Mesenchymal stem cell (in vitro differentiated cells and primary cell): Measurements from ENCODE around the gene WDR81.
A peak's percentile ranks its signal among the peaks of the same experiment; 100 is the strongest.
"Not testable (repeated sequence)": the region's sequence is repeated elsewhere in the genome, so short reads cannot be mapped to it uniquely, and the experiment has no call there.

ENCODE experiments used
- DNase-seq: peaks from one replicate; pipeline ENCODE4 v3.0.0-alpha.2; 2013
- H2AFZ ChIP-seq: one replicate; pipeline ENCODE4 v1.6.1; 2013; ENCODE audit warnings: low read depth, mild to moderate bottlenecking, control low read depth, inconsistent platforms, low read length, moderate library complexity
- H2AK5ac ChIP-seq: 2 replicates; pipeline ENCODE4 v1.6.1; 2013; ENCODE audit warnings: low read length, moderate library complexity, mild to moderate bottlenecking, inconsistent platforms; ENCODE audit not compliant: severe bottlenecking
- H2BK120ac ChIP-seq: one replicate; pipeline ENCODE4 v1.6.1; 2013; ENCODE audit warnings: low read depth, mild to moderate bottlenecking, inconsistent platforms, low read length, moderate library complexity
- H2BK12ac ChIP-seq, 2 experiments: one replicate each; pipeline ENCODE4 v1.6.1; 2013; ENCODE audit warnings: inconsistent platforms in 2 of 2, low read length in 2 of 2, mild to moderate bottlenecking in 2 of 2, moderate library complexity in 2 of 2, control low read depth in 1 of 2
- H2BK15ac ChIP-seq: one replicate; pipeline ENCODE4 v1.6.1; 2013; ENCODE audit warnings: mild to moderate bottlenecking, low read depth, inconsistent platforms; ENCODE audit not compliant: poor library complexity, severe bottlenecking
- H2BK5ac ChIP-seq: 2 replicates; pipeline ENCODE4 v1.6.1; 2013; ENCODE audit warnings: low read depth, mild to moderate bottlenecking, low read length, control low read depth, inconsistent platforms; ENCODE audit not compliant: poor library complexity, severe bottlenecking
- H3K14ac ChIP-seq, 2 experiments: one replicate each; pipeline ENCODE4 v1.6.1; 2013; ENCODE audit warnings: inconsistent platforms in 2 of 2, low read length in 2 of 2, control low read depth in 1 of 2, mild to moderate bottlenecking in 1 of 2, moderate library complexity in 1 of 2
- H3K18ac ChIP-seq, 2 experiments: one replicate each; pipeline ENCODE4 v1.6.1; 2013; ENCODE audit warnings: inconsistent platforms in 2 of 2, low read length in 2 of 2, control low read depth in 1 of 2, low read depth in 1 of 2, mild to moderate bottlenecking in 1 of 2
- H3K23ac ChIP-seq, 2 experiments: one replicate each; pipeline ENCODE4 v1.6.1; 2013; ENCODE audit warnings: inconsistent platforms in 2 of 2, low read length in 2 of 2, mild to moderate bottlenecking in 2 of 2, moderate library complexity in 2 of 2, control low read depth in 1 of 2
- H3K27ac ChIP-seq: 2 replicates; pipeline ENCODE4 v1.5.1; 2013; ENCODE audit warnings: mild to moderate bottlenecking, moderate library complexity, low read length, control low read depth, inconsistent platforms; ENCODE audit not compliant: poor library complexity, severe bottlenecking
- H3K27me3 ChIP-seq, 2 experiments: 2 replicates each; pipeline versions ENCODE4 v1.6.1 to v1.7.0; 2013; ENCODE audit warnings: low read length in 2 of 2, mild to moderate bottlenecking in 2 of 2, moderate library complexity in 2 of 2, control low read depth in 1 of 2, inconsistent platforms in 1 of 2; ENCODE audit not compliant: control insufficient read depth in 1 of 2, insufficient read depth in 1 of 2
- H3K36me3 ChIP-seq, 2 experiments: 2 replicates each; pipeline versions ENCODE4 v1.6.1 to v1.7.0; 2013; ENCODE audit warnings: low read length in 2 of 2, control low read depth in 1 of 2, inconsistent platforms in 1 of 2, low read depth in 1 of 2, mild to moderate bottlenecking in 1 of 2; ENCODE audit not compliant: insufficient read depth in 2 of 2, control insufficient read depth in 1 of 2
- H3K4ac ChIP-seq, 2 experiments: one replicate each; pipeline ENCODE4 v1.6.1; 2013; ENCODE audit warnings: inconsistent platforms in 2 of 2, low read length in 2 of 2, mild to moderate bottlenecking in 2 of 2, moderate library complexity in 2 of 2, control low read depth in 1 of 2, low read depth in 1 of 2
- H3K4me1 ChIP-seq: 2 replicates; pipeline ENCODE4 v1.6.1; 2013; ENCODE audit warnings: low read depth, low read length, control low read depth; ENCODE audit not compliant: control insufficient read depth, insufficient read depth
- H3K4me2 ChIP-seq: 2 replicates; pipeline ENCODE4 v1.6.1; 2013; ENCODE audit warnings: low read length, mild to moderate bottlenecking, inconsistent platforms; ENCODE audit not compliant: poor library complexity, severe bottlenecking
- H3K4me3 ChIP-seq, 2 experiments: 2 replicates each; pipeline versions ENCODE4 v1.5.1 to v1.7.0; 2013; ENCODE audit warnings: low read length in 2 of 2, mild to moderate bottlenecking in 2 of 2, control low read depth in 1 of 2, low read depth in 1 of 2; ENCODE audit not compliant: insufficient read depth in 1 of 2
- H3K79me1 ChIP-seq: replicated peaks from 2 replicates; pipeline ENCODE4 v1.6.1; 2013; ENCODE audit warnings: mild to moderate bottlenecking, control low read depth, low read length, inconsistent platforms; ENCODE audit not compliant: poor library complexity, severe bottlenecking
- H3K9ac ChIP-seq: 2 replicates; pipeline ENCODE4 v1.7.0; 2013; ENCODE audit warnings: mild to moderate bottlenecking, low read length, moderate library complexity
- H3K9me3 ChIP-seq: 2 replicates; pipeline ENCODE4 v1.7.0; 2013; ENCODE audit warnings: mild to moderate bottlenecking, low read length; ENCODE audit not compliant: control insufficient read depth
- H4K8ac ChIP-seq: one replicate; pipeline ENCODE4 v1.6.1; 2013; ENCODE audit warnings: inconsistent platforms, mild to moderate bottlenecking, low read length, moderate library complexity
- H4K91ac ChIP-seq: one replicate; pipeline ENCODE4 v1.6.1; 2013; ENCODE audit warnings: mild to moderate bottlenecking, low read length, inconsistent platforms
- WGBS: methylation state at CpG from one replicate; pipeline ENCODE4 v1.1.7; 2013; ENCODE audit warnings: mixed read lengths; 5-methylcytosine and 5-hydroxymethylcytosine counted together

WDR81 gene

DNA sequence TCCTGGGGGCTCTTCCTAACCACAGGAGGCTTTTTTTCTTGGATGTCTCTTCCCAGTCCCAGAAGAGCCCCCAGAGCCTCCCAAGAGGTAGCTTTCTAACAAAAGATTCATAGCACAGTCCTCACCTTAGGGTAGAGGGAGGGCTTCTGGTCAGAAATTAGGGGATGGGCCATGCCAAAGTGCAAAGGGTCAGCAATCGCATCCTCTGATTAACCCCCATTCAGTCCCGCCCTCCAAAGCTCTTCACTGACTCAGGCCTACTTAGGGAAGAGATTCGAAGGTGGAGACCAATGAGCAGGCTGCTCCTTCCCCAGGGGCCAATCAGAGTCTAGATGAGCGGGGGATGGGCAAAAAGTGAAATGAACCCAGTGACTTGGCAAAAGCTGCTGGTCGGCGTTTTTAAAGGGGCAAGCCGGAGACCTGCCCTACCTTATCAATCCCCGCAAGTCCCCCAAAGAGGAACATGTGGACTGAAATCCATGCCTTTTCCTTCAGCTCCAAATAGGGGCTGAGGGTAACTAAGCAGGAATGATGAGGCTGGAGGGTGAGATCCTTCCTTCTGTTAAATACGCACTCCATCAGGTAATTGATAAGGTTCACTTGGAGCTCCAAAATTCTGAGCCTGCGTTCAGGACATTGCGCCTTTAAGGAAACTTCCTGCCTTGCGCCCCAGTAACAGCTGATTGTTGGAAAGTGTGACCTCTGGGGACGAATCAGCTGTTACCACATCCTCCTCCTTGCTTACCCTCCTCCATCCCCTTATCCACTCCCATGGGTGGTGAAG lies 7.4 kb upstream of the WDR81 start:
- peak; percentile 100 for DNase-seq
- H3K27me3 ChIP-seq: no peaks in the 10 kb centered on the region
- peak overlapping the region in 1 of 2 experiments; percentile 4 for H3K23ac ChIP-seq
- peak overlapping the region; percentile 96 for H2BK5ac ChIP-seq
- H3K9ac ChIP-seq: peak overlapping the region; percentile 97
- WGBS: 0% methylated on average over 4 of the region's 13 CpGs
- H2BK120ac ChIP-seq: peak overlapping the region; percentile 94
- peak overlapping the region; percentile 54 to 99 for H3K4ac ChIP-seq
- peak overlapping the region; percentile 89 to 96 for H3K18ac ChIP-seq
- peaks cover 27% of the 10 kb centered on the region for H3K4me1 ChIP-seq
- H2BK15ac ChIP-seq: peak overlapping the region; percentile 30
- H2AK5ac ChIP-seq: peak overlapping the region; percentile 73
- H3K4me3 ChIP-seq: peak overlapping the region; percentile 63 to 80
- peaks cover 5% of the 10 kb centered on the region for H3K79me1 ChIP-seq
- H4K8ac ChIP-seq: peak overlapping the region; percentile 64
- peak overlapping the region; percentile 74 for H3K4me2 ChIP-seq
- H2BK12ac ChIP-seq: peak overlapping the region; percentile 49 to 60
- peaks cover 22 to 27% of the 10 kb centered on the region in 2 experiments for H3K36me3 ChIP-seq
- H3K9me3 ChIP-seq: no peaks in the 10 kb centered on the region
- H3K27ac ChIP-seq: peak overlapping the region; percentile 98
- H2AFZ ChIP-seq: no peak overlapping the region
- no peak overlapping the region for H3K14ac ChIP-seq
- H4K91ac ChIP-seq: peak overlapping the region; percentile 93

DNA sequence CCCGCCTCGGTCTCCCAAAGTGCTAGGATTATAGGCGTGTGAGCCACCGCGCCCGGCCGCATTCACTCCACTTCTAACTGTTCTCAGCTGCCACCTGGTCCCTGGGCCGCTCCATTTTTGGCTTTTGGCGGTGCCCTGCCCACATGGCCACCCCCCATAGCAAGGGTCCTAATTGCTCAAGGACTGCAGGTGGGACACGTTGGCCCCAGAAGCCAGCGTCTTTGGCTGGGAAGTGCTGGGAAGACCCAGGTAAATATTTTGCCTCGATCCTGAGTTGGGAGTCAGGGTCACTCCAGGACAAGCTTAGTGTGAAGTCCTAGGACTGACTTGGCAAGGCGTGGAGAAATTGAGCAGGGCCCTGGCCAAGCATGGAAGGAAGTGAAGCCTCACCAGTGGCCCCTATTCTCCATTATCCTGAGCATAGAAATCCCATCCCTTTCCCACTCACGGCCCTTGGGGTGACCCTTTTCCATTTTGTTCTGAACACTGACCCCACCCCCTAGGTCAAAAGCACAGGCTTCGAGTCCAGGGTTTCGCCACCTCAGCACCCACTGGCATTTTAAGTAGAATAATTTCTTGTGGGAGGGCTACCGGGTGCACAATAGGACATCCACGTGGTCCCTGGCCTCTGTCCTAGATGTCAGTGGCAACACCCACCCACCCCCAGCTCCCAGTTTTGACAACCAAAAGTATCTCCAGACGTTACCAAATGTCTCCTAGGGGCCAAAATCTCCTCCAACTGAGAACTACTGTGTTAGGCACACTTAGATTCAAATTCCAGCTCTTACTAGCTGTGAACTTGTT lies 5.9 kb upstream of the WDR81 start:
- 92% methylated on average over 18 of the region's 19 CpGs for WGBS
- Histone ChIP-seq H4K8ac (peak overlapping the region; percentile 87), H2BK12ac (peak overlapping the region; percentile 60 to 100), H3K36me3 (peaks cover 7 to 13% of the 10 kb centered on the region in 2 experiments), H3K79me1 (peaks cover 5% of the 10 kb centered on the region), H4K91ac (peak overlapping the region; percentile 96), H2BK15ac (peak overlapping the region; percentile 99), H2AK5ac (peak overlapping the region; percentile 76), H3K27ac (peak overlapping the region; percentile 24), H3K23ac (no peak overlapping the region), H3K4me3 (no peak overlapping the region), H3K4me2 (no peak overlapping the region), H3K4me1 (peaks cover 17% of the 10 kb centered on the region), H3K14ac (no peak overlapping the region), H3K9ac (peak overlapping the region; percentile 34), H3K9me3 (no peaks in the 10 kb centered on the region), H2BK5ac (no peak overlapping the region), H2AFZ (no peak overlapping the region), H2BK120ac (peak overlapping the region; percentile 86), H3K4ac (peak overlapping the region; percentile 10 to 97), H3K27me3 (no peaks in the 10 kb centered on the region), H3K18ac (peak overlapping the region; percentile 69 to 96)
- DNase-seq: no peak

DNA sequence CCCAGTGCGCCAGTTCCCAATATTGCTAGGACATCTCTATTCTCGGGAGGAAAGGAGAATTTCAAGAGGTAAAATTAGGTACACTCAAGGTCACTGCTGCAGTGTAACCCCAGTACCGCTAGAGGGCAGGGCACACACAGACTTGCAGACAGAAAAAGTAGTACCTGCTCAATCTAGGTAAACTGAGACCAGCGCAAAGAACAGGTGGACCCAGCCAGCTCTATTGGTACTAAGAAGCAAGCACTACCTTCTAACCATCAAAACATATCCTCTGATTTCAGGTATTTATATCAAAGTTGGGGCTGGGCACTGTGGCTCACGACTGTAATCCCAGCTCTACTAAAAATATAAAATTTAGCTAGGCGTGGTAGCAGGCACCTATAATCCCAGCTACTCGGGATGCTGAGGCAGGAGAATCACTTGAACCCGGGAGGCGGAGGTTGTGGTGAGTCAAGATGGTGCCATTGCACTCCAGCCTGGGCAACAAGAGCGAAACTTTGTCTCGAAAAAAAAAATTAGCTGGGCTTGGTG lies 3.6 kb upstream of the WDR81 start:
- no peak overlapping the region for H3K18ac ChIP-seq
- no peak overlapping the region for H4K91ac ChIP-seq
- H3K27ac ChIP-seq: no peak overlapping the region
- no peak overlapping the region for H3K4me3 ChIP-seq
- H3K4me2 ChIP-seq: no peak overlapping the region
- H4K8ac ChIP-seq: no peak overlapping the region
- H2BK15ac ChIP-seq: no peak overlapping the region
- 46% methylated on average over 11 of the region's 11 CpGs for WGBS
- peaks cover 26% of the 10 kb centered on the region for H3K4me1 ChIP-seq
- no peak overlapping the region for H2AFZ ChIP-seq
- no peaks in the 10 kb centered on the region for H3K27me3 ChIP-seq
- H2BK5ac ChIP-seq: no peak overlapping the region
- H3K79me1 ChIP-seq: peaks cover 11% of the 10 kb centered on the region
- no peak overlapping the region for H3K23ac ChIP-seq
- no peak overlapping the region for H2AK5ac ChIP-seq
- no peak overlapping the region for H2BK12ac ChIP-seq
- no peak overlapping the region for H2BK120ac ChIP-seq
- no peaks in the 10 kb centered on the region for H3K9me3 ChIP-seq
- H3K9ac ChIP-seq: peak overlapping the region; percentile 52
- H3K4ac ChIP-seq: no peak overlapping the region
- DNase-seq: peak; percentile 61
- H3K36me3 ChIP-seq: peaks cover 5% of the 10 kb centered on the region in 2 experiments
- H3K14ac ChIP-seq: no peak overlapping the region

DNA sequence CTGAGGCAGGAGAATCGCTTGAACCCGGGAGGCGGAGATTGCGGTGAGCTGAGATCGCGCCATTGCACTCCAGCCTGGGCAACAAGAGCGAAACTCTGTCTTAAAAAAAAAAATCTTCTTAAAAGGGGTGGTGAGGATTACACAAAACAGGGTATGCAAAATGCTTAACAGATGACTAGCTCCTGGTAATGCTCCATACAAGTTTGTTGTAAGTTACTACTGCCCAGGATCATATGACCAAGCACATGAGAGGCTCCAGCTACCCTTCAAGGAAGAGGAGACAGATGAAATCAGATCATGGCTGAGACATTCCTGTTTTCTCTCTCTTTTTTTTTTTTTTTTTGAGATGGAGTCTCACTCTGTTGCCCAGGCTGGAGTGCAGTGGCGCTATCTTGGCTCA lies 2.5 kb upstream of the WDR81 start:
- not testable (repeated sequence) for H2AK5ac ChIP-seq, H3K4me3 ChIP-seq, H3K4ac ChIP-seq, H3K18ac ChIP-seq, H3K27me3 ChIP-seq, H2AFZ ChIP-seq, H2BK15ac ChIP-seq, H2BK5ac ChIP-seq, H3K23ac ChIP-seq, H3K4me2 ChIP-seq, H3K9me3 ChIP-seq, H4K8ac ChIP-seq, H4K91ac ChIP-seq, H3K27ac ChIP-seq, H3K14ac ChIP-seq, H2BK120ac ChIP-seq, H2BK12ac ChIP-seq
- Histone ChIP-seq H3K36me3 (peaks cover 16% of the 10 kb centered on the region in 2 experiments), H3K79me1 (peaks cover 20% of the 10 kb centered on the region), H3K9ac (peak overlapping the region; percentile 19), H3K4me1 (peaks cover 27% of the 10 kb centered on the region)
- DNase-seq: peak; percentile 79
- 99% methylated on average over 7 of the region's 8 CpGs for WGBS
